ENCODE measurements around the gene ZHX3. TPM values are rescaled to one million over a fixed set of nuclear protein-coding genes. Genes with fewer than 3 reads are reported as not detected.
"Not testable (repeated sequence)": the region's sequence is repeated elsewhere in the genome, so short reads cannot be mapped to it uniquely, and the experiment has no call there.

Gene ZHX3
- total RNA-seq, 1 donor from 2014 or later: 14.5 TPM

GRCh38 chr20:41245086-41245707 lies 72.3 kb downstream of the ZHX3 start:
- FAIRE-seq: no peak
- Histone ChIP-seq H3K4me3 (ENCODE audit: low read depth, low read length) (no peak overlapping the region), H3K27me3 (ENCODE audit: control insufficient read depth, insufficient read depth, low read length) (no peaks in the 10 kb centered on the region), H3K36me3 (ENCODE audit: control insufficient read depth, insufficient read depth, low read length) (no peaks in the 10 kb centered on the region)
- DNase-seq (ENCODE audit: low read depth): no peak
- TF ChIP-seq, protein P1, sequence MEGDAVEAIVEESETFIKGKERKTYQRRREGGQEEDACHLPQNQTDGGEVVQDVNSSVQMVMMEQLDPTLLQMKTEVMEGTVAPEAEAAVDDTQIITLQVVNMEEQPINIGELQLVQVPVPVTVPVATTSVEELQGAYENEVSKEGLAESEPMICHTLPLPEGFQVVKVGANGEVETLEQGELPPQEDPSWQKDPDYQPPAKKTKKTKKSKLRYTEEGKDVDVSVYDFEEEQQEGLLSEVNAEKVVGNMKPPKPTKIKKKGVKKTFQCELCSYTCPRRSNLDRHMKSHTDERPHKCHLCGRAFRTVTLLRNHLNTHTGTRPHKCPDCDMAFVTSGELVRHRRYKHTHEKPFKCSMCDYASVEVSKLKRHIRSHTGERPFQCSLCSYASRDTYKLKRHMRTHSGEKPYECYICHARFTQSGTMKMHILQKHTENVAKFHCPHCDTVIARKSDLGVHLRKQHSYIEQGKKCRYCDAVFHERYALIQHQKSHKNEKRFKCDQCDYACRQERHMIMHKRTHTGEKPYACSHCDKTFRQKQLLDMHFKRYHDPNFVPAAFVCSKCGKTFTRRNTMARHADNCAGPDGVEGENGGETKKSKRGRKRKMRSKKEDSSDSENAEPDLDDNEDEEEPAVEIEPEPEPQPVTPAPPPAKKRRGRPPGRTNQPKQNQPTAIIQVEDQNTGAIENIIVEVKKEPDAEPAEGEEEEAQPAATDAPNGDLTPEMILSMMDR (IDR thresholded peaks at IDR 0.05; ENCODE audit: insufficient read depth, low read length, severe bottlenecking): no peak

DNA sequence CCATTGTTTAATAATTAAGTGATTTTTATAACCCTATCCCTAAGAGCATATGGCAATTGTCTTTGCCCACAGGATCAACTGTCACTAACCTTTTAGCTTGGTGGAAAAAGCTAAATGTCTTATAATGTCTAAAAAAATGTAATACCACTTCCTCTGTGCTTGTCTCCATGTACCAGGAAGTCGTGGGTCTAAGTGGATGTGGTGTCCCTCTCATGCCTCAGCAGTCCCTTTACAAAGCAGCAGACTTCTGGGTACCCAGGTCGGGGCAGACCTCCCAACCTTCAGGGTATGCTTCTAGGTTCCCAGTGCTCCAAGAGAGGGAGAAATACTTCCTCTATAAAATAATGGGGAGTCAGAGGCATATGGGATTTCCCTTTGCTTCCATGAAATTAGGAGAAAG lies 74.7 kb downstream of the ZHX3 start:
- TF ChIP-seq, protein P1 (IDR thresholded peaks at IDR 0.05; ENCODE audit: insufficient read depth, low read length, severe bottlenecking): no peak
- H3K27me3 ChIP-seq (ENCODE audit: control insufficient read depth, insufficient read depth, low read length): no peaks in the 10 kb centered on the region
- no peak overlapping the region for H3K4me3 ChIP-seq (ENCODE audit: low read depth, low read length)
- H3K36me3 ChIP-seq (ENCODE audit: control insufficient read depth, insufficient read depth, low read length): no peaks in the 10 kb centered on the region
- DNase-seq (ENCODE audit: low read depth): no peak
- FAIRE-seq: no peak

DNA sequence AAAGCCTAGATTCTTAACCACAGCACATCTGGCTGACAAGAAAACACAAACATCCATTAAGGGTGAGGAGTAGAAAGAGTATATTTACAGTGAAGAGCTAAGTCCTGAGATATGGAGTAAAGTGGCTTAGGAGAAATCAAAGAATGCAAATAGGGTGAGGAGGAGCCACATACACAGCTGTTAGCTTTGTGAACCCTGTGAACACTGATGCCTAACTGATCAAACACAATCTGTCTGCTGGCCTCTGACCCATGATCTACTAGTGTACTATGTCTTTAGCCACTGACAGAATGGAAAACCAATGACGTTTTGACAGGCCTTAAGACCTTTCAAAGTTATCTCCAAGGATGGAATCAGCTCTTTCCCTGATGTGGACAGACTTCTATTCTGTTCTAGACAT lies 75.2 kb downstream of the ZHX3 start:
- FAIRE-seq (no peak), DNase-seq (ENCODE audit: low read depth) (no peak)
- Histone ChIP-seq H3K36me3 (ENCODE audit: control insufficient read depth, insufficient read depth, low read length) (no peaks in the 10 kb centered on the region), H3K4me3 (ENCODE audit: low read depth, low read length) (no peak overlapping the region), H3K27me3 (ENCODE audit: control insufficient read depth, insufficient read depth, low read length) (no peaks in the 10 kb centered on the region)
- TF ChIP-seq, protein P1 (IDR thresholded peaks at IDR 0.05; ENCODE audit: insufficient read depth, low read length, severe bottlenecking): no peak

DNA sequence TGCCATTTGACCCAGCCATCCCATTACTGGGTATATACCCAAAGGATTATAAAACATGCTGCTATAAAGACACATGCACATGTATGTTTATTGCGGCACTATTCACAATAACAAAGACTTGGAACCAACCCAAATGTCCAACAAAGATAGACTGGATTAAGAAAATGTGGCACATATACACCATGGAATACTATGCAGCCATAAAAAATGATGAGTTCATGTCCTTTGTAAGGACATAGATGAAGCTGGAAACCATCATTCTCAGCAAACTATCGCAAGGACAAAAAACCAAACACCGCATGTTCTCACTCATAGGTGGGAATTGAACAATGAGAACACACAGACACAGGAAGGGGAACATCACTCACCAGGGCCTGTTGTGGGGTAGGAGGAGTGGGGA lies 80.3 kb downstream of the ZHX3 start:
- FAIRE-seq; H3K27me3 ChIP-seq (ENCODE audit: control insufficient read depth, insufficient read depth, low read length); H3K4me3 ChIP-seq (ENCODE audit: low read depth, low read length); H3K36me3 ChIP-seq (ENCODE audit: control insufficient read depth, insufficient read depth, low read length); DNase-seq (ENCODE audit: low read depth): not testable (repeated sequence)

DNA sequence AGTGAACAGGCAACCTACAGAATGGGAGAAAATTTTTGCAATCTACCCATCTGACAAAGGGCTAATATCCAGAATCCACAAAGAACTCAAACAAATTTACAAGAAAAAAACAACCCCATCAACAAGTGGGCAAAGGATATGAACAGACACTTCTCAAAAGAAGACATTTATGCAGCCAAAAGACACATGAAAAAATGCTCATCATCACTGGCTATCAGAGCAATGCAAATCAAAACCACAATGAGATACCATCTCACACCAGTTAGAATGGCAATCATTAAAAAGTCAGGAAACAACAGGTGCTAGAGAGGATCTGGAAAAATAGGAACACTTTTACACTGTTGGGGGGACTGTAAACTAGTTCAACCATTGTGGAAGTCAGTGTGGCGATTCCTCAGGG lies 80.7 kb downstream of the ZHX3 start:
- not testable (repeated sequence) for H3K27me3 ChIP-seq (ENCODE audit: control insufficient read depth, insufficient read depth, low read length); FAIRE-seq; H3K36me3 ChIP-seq (ENCODE audit: control insufficient read depth, insufficient read depth, low read length); DNase-seq (ENCODE audit: low read depth); H3K4me3 ChIP-seq (ENCODE audit: low read depth, low read length)

DNA sequence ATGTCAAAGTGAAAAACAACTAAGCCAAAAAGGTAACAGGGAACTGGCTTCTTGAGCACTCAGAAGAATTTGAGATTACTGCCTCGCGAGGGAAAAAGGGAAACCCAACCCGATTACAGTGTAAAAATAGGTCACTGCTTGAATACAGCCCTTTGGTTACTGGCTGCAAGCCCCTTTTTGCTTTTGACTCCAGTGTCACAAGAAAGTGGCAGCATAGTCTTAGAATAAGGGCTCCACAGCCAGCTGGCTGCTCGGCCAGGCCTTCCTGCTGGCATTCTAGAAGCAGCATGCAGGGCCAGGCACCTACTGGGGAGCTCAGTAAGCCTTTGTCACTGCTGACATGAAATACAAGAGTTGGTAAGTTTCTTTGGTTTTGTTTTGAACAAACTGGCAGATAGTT lies 83.0 kb downstream of the ZHX3 start:
- no peak for DNase-seq (ENCODE audit: low read depth)
- FAIRE-seq: no peak

More for the DNA sequence above, 83.0 kb downstream of the ZHX3 start:
- Histone ChIP-seq H3K36me3 (ENCODE audit: control insufficient read depth, insufficient read depth, low read length) (no peaks in the 10 kb centered on the region), H3K4me3 (ENCODE audit: low read depth, low read length) (no peak overlapping the region), H3K27me3 (ENCODE audit: control insufficient read depth, insufficient read depth, low read length) (no peaks in the 10 kb centered on the region)
- TF ChIP-seq, protein P1 (IDR thresholded peaks at IDR 0.05; ENCODE audit: insufficient read depth, low read length, severe bottlenecking): no peak
